SK-N-SH (cell line): ENCODE measurements around the gene CASZ1. TPM values are rescaled to one million over a fixed set of nuclear protein-coding genes. Genes with fewer than 3 reads are reported as not detected.

Source experiments
- CTCF ChIA-PET: fragments of 300-600, 350-600 bp; formaldehyde crosslinking; extraction: SDS; loops from one replicate; lab custom pipeline; 2021; lab: Yijun Ruan, JAX
- POLR2A ChIA-PET: fragments of 350-600 bp; sonication (Branson Sonifier 250); formaldehyde crosslinking; extraction: SDS; loops from one replicate; lab custom pipeline; 2020; ENCODE audit warnings: antibody characterized with exemption, inconsistent platforms; lab: Yijun Ruan, JAX
- DNase-seq: peaks from one replicate; pipeline ENCODE4 v3.0.0; 2012
- H2AFZ ChIP-seq: fragments of 200-600 bp; sonication (generic); 2 replicates; pipeline ENCODE4 v1.8.1; 2016; ENCODE audit warnings: antibody characterized with exemption, mild to moderate bottlenecking, low read depth
- H3F3A ChIP-seq: fragments of 200-600 bp; sonication (generic); replicated peaks from 2 replicates; pipeline ENCODE3; 2016; ENCODE audit warnings: antibody characterized with exemption, mild to moderate bottlenecking; ENCODE audit not compliant: insufficient read depth
- H3K27ac ChIP-seq, 2 experiments: fragments of 200-500 bp in 1 of 2; fragments of 200-600 bp in 1 of 2; sonication (Bioruptor generic) in 1 of 2; sonication (generic), shearing (Covaris generic) in 1 of 2; 2 replicates each; pipeline versions ENCODE4 v1.5.1 to v1.6.1; 2014 to 2016; ENCODE audit warnings: low read depth in 2 of 2, inconsistent platforms in 1 of 2, low read length in 1 of 2, mild to moderate bottlenecking in 1 of 2, mixed read lengths in 1 of 2
- H3K27me3 ChIP-seq: fragments of 200-600 bp; sonication (generic), shearing (Covaris generic); 2 replicates; pipeline ENCODE4 v1.6.1; 2016; ENCODE audit warnings: mixed run types; ENCODE audit not compliant: insufficient read depth
- H3K36me3 ChIP-seq, 2 experiments: fragments of 200-500 bp in 1 of 2; fragments of 200-600 bp in 1 of 2; sonication (Bioruptor generic) in 1 of 2; sonication (generic) in 1 of 2; replicated peaks in 1 of 2; 2 replicates each; pipeline versions ENCODE3 to v1.5.1; 2014 to 2016; ENCODE audit warnings: low read length in 1 of 2, mild to moderate bottlenecking in 1 of 2; ENCODE audit not compliant: insufficient read depth in 2 of 2, control insufficient read depth in 1 of 2
- H3K4me1 ChIP-seq, 2 experiments: fragments of 200-500 bp in 1 of 2; fragments of 200-600 bp in 1 of 2; sonication (Bioruptor generic) in 1 of 2; sonication (generic), shearing (Covaris generic) in 1 of 2; 2 replicates each; pipeline versions ENCODE4 v1.5.1 to v1.6.1; 2014 to 2016; ENCODE audit warnings: low read depth in 1 of 2, low read length in 1 of 2, mixed run types in 1 of 2; ENCODE audit not compliant: insufficient read depth in 2 of 2, control insufficient read depth in 1 of 2
- H3K4me2 ChIP-seq: fragments of 200-600 bp; sonication (generic), shearing (Covaris generic); 2 replicates; pipeline ENCODE4 v1.6.1; 2017; ENCODE audit warnings: mixed run types
- H3K4me3 ChIP-seq, 2 experiments: fragments of 200-500 bp in 1 of 2; fragments of 200-600 bp in 1 of 2; sonication (Bioruptor generic) in 1 of 2; sonication (generic), shearing (Covaris generic) in 1 of 2; 2 replicates each; pipeline versions ENCODE4 v1.5.1 to v1.8.1; 2014 to 2016; ENCODE audit warnings: low read depth in 2 of 2, inconsistent platforms in 1 of 2, low read length in 1 of 2, mild to moderate bottlenecking in 1 of 2, mixed read lengths in 1 of 2, moderate library complexity in 1 of 2
- H3K79me2 ChIP-seq: fragments of 200-600 bp; sonication (generic); 2 replicates; pipeline ENCODE4 v1.8.1; 2017; ENCODE audit warnings: mild to moderate bottlenecking; ENCODE audit not compliant: insufficient read depth
- H3K9ac ChIP-seq: fragments of 200-600 bp; sonication (generic); 2 replicates; pipeline ENCODE4 v1.6.1; 2017; ENCODE audit warnings: mixed run types
- H3K9me2 ChIP-seq: fragments of 200-600 bp; sonication (generic); 2 replicates; pipeline ENCODE4 v1.6.1; 2017; ENCODE audit warnings: mixed run types
- H3K9me3 ChIP-seq: fragments of 200-600 bp; sonication (generic); 2 replicates; pipeline ENCODE4 v1.6.1; 2017; ENCODE audit warnings: mixed run types, mild to moderate bottlenecking, moderate library complexity
- H4K20me1 ChIP-seq: fragments of 200-600 bp; sonication (generic); 2 replicates; pipeline ENCODE4 v1.6.1; 2017; ENCODE audit warnings: mild to moderate bottlenecking, mixed run types; ENCODE audit not compliant: insufficient read depth
- CHD2 ChIP-seq: fragments of 150-350 bp; IDR thresholded peaks from 2 replicates; pipeline ENCODE4 v1.6.1; 2018; ENCODE audit warnings: low read length; ENCODE audit not compliant: partially characterized antibody
- ELF1 ChIP-seq: IDR thresholded peaks from 2 replicates; pipeline ENCODE4 v1.4.0; 2012
- EP300 ChIP-seq, 2 experiments: IDR thresholded peaks; 2 replicates each; pipeline versions ENCODE4 v1.4.0 to v1.6.1; 2012; ENCODE audit warnings: borderline replicate concordance in 1 of 2, low read depth in 1 of 2, low read length in 1 of 2
- FOXM1 ChIP-seq: IDR thresholded peaks from 2 replicates; pipeline ENCODE4 v1.4.0; 2012; ENCODE audit warnings: low read depth, mild to moderate bottlenecking
- GATA2 ChIP-seq: sonication (generic); formaldehyde crosslinking; IDR thresholded peaks from 2 replicates; pipeline ENCODE4 v1.5.0; 2020; ENCODE audit warnings: mild to moderate bottlenecking, missing genetic modification reagents
- JUND ChIP-seq: IDR thresholded peaks from 2 replicates; pipeline ENCODE4 v1.4.0; 2012
- MEF2A ChIP-seq: IDR thresholded peaks from 2 replicates; pipeline ENCODE4 v1.4.0; 2012; ENCODE audit warnings: low read depth, borderline replicate concordance
- NFIC ChIP-seq: IDR thresholded peaks from 2 replicates; pipeline ENCODE4 v1.4.0; 2012; ENCODE audit warnings: borderline replicate concordance
- NRF1 ChIP-seq: IDR thresholded peaks from 2 replicates; pipeline ENCODE4 v1.6.1; 2012; ENCODE audit warnings: low read depth, mild to moderate bottlenecking, low read length
- PBX3 ChIP-seq: IDR thresholded peaks from 2 replicates; pipeline ENCODE4; 2012
- RAD21 ChIP-seq: IDR thresholded peaks from 2 replicates; pipeline ENCODE4 v1.6.1; 2012; ENCODE audit warnings: mild to moderate bottlenecking, low read length
- REST ChIP-seq: IDR thresholded peaks from 2 replicates; pipeline ENCODE4 v1.6.1; 2012; ENCODE audit warnings: mild to moderate bottlenecking, low read depth, low read length, moderate library complexity
- RFX5 ChIP-seq: IDR thresholded peaks from 2 replicates; pipeline ENCODE4 v1.6.1; 2012; ENCODE audit warnings: mild to moderate bottlenecking, improper control_type of control experiment, low read length
- RXRA ChIP-seq: IDR thresholded peaks from 2 replicates; pipeline ENCODE4 v1.4.0; 2012; ENCODE audit warnings: low read depth, mild to moderate bottlenecking, borderline replicate concordance
- TEAD4 ChIP-seq: IDR thresholded peaks from 2 replicates; pipeline ENCODE4 v1.4.0; 2012; ENCODE audit warnings: mild to moderate bottlenecking, borderline replicate concordance; ENCODE audit not compliant: insufficient read depth
- USF1 ChIP-seq: IDR thresholded peaks from 2 replicates; pipeline ENCODE4 v1.4.0; 2012; ENCODE audit warnings: low read depth, borderline replicate concordance
- YY1 ChIP-seq: IDR thresholded peaks from 2 replicates; pipeline ENCODE4 v1.4.0; 2012; ENCODE audit warnings: low read depth, mild to moderate bottlenecking
- WGBS: methylation state at CpG from one replicate; pipeline ENCODE4 v1.1.6; 2017; ENCODE audit warnings: low lambda C conversion rate; 5-methylcytosine and 5-hydroxymethylcytosine counted together
- polyA plus RNA-seq, 3 experiments: library from polyadenylated mRNA; depleted of rRNA; stranded (reverse); fragments of >200 nt; gene quantifications; 2 replicates each; pipeline ENCODE4 v1.2.3, GENCODE V29; 2012
- TF ChIP-seq, protein P1 (sequence below): fragments of 200-600 bp; sonication (generic); IDR thresholded peaks from 2 replicates; pipeline ENCODE4 v1.6.1; 2017; ENCODE audit warnings: antibody characterized with exemption, mild to moderate bottlenecking, moderate library complexity

The CASZ1 gene
- polyA plus RNA-seq, 1 of the 3 experiments (the other 2 are of a cell fraction): 0.51 TPM

- Histone ChIP-seq H3K79me2 (no peaks in the 10 kb centered on the region), H3K36me3 (peaks cover 0 to 5% of the 10 kb centered on the region in 2 experiments), H4K20me1 (no peaks in the 10 kb centered on the region), H3K9ac (no peak overlapping the region), H3F3A (no peaks in the 10 kb centered on the region), H3K9me2 (no peaks in the 10 kb centered on the region), H3K27me3 (no peaks in the 10 kb centered on the region), H3K4me3 (no peak overlapping the region), H3K4me2 (no peak overlapping the region), H3K4me1 (peaks cover 5 to 28% of the 10 kb centered on the region in 2 experiments; a peak in 2 of 4 replicates), H3K27ac (no peak overlapping the region; a peak in 1 of 4 replicates), H2AFZ (no peak overlapping the region), H3K9me3 (no peaks in the 10 kb centered on the region)
- DNase-seq: peak; percentile 36
- TF ChIP-seq RAD21 (no peak), YY1 (no peak), JUND (no peak), TEAD4 (no peak), USF1 (no peak), PBX3 (no peak), RFX5 (no peak), REST (no peak), EP300 (IDR thresholded peaks at IDR 0.05; ENCODE audit: borderline replicate concordance in 1 of 2, low read depth in 1 of 2, low read length in 1 of 2) (no peak), ELF1 (no peak), RXRA (no peak), MEF2A (no peak), NRF1 (no peak), FOXM1 (no peak), NFIC (no peak), GATA2 (CRISPR knock-in tag) (no peak), CHD2 (no peak)
- TF ChIP-seq, protein P1, sequence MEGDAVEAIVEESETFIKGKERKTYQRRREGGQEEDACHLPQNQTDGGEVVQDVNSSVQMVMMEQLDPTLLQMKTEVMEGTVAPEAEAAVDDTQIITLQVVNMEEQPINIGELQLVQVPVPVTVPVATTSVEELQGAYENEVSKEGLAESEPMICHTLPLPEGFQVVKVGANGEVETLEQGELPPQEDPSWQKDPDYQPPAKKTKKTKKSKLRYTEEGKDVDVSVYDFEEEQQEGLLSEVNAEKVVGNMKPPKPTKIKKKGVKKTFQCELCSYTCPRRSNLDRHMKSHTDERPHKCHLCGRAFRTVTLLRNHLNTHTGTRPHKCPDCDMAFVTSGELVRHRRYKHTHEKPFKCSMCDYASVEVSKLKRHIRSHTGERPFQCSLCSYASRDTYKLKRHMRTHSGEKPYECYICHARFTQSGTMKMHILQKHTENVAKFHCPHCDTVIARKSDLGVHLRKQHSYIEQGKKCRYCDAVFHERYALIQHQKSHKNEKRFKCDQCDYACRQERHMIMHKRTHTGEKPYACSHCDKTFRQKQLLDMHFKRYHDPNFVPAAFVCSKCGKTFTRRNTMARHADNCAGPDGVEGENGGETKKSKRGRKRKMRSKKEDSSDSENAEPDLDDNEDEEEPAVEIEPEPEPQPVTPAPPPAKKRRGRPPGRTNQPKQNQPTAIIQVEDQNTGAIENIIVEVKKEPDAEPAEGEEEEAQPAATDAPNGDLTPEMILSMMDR: no peak
- CTCF ChIA-PET: interaction anchor here (0.6 to 1.5 kb wide), 3 partner anchors 13 to 236 kb away, joined by 3 read pairs; no protein-coding TSS in a partner anchor
- POLR2A ChIA-PET: no interaction called here
- 95% methylated on average over 15 of the region's 20 CpGs for whole genome bisulfite sequencing
Measured at GRCh38 chr1:10631121-10631810, 165.2 kb downstream of the CASZ1 start.
